GM21723 (cell line): ENCODE measurements around the gene CDH4.

Experiments
- ATAC-seq: cut with Tn5 transposase; IDR thresholded peaks from one replicate; pipeline ENCODE4 v1.9.1; 2021; ENCODE audit warnings: mild to moderate bottlenecking, moderate library complexity; ENCODE audit not compliant: unreplicated experiment

CDH4 gene

GRCh38 chr20:61856626-61857413 is 604.8 kb downstream of the CDH4 start:
- ATAC-seq = no peak

DNA sequence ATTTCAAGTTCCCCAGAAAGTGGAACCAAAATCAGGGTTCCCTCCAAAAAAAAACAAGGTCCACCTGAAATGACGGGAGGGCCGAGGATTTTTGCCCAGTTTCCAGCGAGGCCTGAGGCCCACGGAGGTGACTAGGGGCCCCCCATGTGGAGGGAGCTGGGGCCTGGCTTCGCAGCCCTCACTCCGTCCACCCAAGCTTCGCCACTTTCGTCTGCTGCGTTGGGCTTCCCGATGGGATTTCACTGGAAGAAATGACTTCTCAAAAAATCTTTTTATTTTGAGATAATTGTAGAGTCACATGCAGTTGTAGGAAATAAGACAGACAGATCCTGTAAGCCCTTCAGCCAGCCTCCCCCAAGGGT is 605.3 kb downstream of the CDH4 start:
- no peak for ATAC-seq

DNA sequence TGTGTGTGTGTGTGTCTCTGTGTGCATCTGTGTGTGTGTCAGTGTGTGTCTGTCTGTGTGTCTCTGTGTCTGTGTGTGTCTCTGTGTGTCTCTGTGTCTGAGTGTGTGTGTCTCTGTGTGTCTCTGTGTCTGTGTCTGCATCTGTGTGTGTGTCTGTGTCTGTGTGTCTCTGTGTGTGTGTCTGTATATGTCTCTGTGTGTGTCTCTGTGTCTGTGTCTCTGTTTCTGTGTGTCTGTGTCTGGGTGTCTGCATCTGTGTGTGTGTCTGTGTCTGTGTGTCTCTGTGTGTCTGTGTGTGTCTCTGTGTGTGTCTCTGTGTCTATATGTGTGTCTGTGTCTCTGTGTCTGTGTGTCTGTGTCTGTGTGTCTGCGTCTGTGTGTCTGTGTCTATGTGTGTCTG is 605.8 kb downstream of the CDH4 start:
- ATAC-seq = no peak

DNA sequence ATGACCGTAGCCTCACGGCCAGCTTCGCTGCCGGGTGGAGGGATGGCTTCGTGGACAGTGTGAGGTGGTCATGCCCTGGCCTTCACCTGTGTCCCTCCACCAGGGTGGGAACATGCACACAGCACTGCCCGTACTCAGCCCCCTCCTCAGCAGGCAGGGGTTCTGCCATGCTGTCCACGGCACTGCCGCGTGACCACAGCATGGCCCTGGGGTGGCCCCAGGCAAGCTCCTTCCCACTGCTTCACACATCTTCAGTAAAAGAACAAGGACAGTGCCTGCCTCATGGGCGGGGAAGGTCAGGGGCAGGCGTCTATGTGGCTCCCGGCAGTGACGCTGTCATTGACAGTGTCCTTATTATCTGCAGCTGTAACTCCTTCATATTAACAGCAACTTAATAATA is 607.7 kb downstream of the CDH4 start:
- no peak for ATAC-seq

GRCh38 chr20:61860260-61860987 is 608.4 kb downstream of the CDH4 start:
- ATAC-seq = no peak

DNA sequence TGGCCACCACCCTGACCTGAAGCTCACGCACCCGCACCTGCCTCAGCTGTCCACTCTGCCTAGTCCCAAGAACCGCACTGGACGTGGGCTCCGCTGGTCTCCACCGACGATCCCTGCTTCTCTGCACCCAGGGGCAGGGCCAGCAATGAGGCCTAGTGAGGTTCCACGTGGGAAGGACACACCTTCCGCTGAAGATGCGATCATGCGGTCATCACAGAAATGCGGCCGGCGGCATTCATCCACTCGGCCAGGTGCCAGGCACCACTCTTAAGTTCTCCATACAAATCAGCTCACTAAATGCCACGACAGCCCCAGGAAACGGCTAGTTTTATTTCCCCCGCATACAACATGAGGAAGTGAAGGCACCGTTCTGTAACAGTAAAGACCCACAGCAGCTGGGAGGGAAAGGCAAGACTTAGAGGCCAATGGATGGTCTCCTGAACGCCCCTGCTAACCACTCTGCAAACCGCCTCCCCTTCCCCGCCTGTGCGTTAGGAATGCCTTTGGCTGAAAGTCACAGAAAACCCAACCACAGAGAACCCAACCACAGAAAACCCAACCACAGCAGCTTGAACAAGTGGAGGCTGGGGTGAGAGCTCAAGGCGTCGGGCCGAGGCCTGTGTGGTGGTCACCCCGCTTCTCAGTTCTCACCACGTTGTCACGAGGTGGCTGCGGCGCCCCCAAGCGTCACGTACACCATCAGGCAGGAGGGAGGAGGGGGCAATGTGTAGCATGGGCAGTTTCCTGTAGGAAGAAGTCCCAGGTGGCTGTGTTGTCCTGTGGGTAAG is 609.2 kb downstream of the CDH4 start:
- no peak for ATAC-seq

DNA sequence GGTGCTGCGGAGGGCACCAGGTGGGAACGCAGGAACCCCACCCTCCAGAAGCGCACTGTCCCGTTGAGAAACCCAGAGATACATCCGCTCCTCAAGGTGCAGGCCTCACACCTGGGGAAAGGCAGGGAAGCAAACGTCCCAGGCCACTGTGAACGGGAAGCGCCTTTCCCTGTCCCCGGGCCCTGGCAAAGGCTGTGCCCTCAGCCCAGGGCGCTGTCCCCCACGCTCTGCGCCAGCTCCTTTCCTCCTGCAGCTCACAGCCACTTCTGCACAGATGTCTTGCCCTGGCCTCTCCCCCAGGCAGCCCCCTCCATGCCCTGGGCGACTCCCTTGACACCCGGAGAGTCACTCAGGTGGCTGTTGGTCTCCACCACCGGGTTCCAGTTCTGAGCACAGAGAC is 609.8 kb downstream of the CDH4 start:
- ATAC-seq = no peak

DNA sequence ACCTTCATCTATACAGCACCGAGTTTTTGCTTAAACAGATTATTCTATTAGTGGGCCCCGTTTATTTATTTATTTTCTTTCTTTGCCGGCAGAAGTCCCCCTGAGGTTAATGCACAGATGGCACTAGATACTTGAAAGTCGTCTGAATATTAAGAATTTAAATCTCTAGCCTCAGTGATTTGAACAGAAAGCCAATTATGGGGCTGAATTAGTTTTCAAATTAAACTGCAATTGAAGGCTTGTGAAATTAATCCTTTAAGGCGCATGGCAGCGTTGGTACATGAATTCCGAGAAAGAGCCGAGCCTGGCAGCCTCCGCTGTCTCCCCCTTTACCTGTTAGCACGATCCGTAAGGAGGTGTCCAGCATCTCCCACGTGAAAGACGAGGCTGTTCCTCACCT is 610.8 kb downstream of the CDH4 start:
- no peak for ATAC-seq

- ATAC-seq = no peak
Measured at GRCh38 chr20:61864481-61864880, 612.4 kb downstream of the CDH4 start.

DNA sequence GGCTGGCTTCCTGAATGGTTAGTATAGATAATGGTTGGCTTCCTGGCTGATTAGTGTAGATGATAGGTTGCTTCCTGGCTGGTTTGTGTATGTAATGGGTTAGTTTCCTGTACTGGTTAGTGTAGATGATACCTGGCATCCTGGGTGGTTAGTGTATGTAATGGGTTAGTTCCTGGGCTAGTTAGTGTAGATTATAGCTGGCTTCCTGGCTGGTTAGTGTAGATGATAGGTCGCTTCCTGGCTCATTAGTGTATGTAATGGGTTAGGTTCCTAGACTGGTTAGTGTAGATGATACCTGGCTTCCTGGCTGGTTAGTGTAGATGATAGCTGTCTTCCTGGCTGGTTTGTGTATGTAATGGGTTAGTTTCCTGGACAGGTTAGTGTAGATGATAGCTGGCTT is 613.3 kb downstream of the CDH4 start:
- no peak for ATAC-seq

DNA sequence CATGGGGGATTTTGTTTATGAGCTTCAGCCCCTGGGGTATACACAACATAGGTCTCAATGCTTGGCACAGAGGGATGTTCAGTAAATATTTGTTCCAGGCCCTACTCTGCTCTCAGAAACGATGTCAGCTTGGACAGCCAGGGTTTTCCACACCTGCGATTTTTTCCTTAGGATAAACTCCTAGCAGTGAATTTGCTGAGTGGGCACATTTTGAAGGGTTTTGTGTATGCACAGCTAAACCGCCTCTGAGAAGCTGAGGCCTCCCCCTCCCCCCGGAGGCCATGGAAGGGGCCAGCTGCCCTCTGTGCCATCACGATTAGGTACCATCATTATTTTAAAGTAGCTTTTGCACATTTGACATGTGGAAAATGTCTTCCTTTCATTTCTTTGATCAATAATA is 614.1 kb downstream of the CDH4 start:
- no peak for ATAC-seq

DNA sequence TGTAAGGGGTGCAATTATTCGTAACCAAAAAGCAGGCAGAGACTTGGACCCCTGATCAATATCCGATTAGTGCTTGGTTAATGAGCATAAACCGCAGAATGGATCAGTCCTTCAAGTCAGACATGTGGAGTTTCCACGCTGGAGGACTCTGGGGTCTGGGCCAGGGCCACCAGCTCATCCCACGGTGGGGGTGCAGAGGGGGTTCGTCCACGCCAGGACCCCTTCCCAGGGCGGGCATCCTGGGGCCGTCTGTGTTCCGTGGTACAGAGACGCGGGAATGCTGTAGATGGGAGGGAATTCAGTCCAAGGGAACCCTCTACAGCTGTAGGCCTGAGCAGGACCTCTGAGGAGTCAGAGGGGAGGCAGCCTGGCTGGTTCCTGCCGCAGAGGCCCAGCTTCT is 615.9 kb downstream of the CDH4 start:
- ATAC-seq = no peak

DNA sequence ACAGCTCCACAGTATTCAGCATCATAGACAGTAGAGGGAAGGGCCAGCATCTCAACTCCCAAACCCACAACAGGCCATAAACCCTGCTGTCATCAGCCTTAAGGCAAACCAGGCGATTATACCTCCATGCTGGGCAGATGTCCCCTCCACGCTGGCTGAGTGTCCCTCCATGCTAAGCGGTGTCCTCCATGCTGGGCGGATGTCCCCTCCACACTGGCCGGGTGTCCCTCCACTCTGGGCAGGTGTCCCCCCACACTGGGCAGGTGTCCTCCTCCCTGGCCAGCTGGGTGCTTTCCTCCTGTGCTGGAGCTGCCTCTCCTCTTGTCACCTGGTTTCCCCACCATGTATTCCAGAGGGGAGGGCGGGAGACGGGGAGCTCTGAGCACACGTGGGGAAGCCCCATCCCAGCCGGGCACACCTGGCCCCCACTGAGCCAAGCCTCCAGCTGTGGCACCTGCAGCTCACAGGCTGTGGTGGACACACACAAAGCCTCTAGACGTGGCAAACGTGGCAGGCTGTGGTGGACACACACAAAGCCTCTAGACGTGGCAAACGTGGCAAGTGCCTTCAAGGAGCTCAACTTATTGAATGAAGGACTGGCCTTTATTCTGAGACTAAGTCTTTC is 616.5 kb downstream of the CDH4 start:
- no peak for ATAC-seq

GRCh38 chr20:61869750-61870507 is 617.9 kb downstream of the CDH4 start:
- no peak for ATAC-seq

DNA sequence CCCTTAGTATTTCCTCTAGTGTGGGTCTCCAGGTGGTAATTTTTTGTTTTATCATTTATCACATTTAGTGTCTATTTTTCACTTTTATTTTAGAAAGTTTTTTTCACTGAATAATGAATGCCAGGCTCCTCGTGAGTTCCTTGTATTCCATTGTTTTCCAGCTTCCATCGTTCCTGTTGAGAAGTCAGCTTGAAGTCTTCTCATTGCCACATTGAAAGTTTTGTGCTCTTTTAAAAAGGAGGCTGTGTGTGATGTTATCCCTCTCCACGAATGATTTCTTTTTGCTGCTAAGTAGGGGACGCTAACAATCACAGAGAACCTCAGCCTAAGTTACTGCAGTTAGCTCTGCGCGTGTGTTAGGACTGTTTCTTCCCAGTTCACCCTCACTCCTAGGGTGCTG is 619.1 kb downstream of the CDH4 start:
- ATAC-seq = no peak

DNA sequence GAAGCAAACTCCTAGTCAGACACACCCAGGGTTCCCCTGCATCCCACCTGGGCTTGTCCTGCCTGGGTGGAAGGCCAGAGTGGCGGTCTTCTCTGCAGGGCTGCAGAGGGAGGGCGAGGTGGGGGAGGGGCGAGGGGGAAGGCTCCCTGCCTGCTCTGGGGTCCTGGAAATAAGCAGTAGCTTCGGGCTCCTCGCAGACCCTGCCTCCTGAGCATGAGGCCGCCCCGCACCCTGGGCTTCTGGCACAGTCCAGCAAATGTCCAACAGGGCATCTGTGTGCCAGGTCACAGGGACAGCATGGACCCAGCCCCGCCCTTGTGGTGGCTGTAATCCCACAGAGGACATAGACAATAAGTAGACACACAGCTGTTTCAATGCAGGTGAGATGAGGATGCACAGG is 619.9 kb downstream of the CDH4 start:
- ATAC-seq = no peak

GRCh38 chr20:61872371-61872900 is 620.4 kb downstream of the CDH4 start:
- ATAC-seq = no peak

- no peak for ATAC-seq
Measured at GRCh38 chr20:61873651-61874420, 621.8 kb downstream of the CDH4 start.

GRCh38 chr20:61874421-61875068 is 622.5 kb downstream of the CDH4 start:
- ATAC-seq = no peak
